VCaP (cell line): ENCODE measurements around the gene ZBTB38.

ENCODE experiments used
- H3K27ac ChIP-seq: fragments of 450-650 bp; 2 replicates; pipeline ENCODE4 v1.5.1; 2017
- TF ChIP-seq, protein P1 (sequence below): fragments of 450-650 bp; conservative IDR thresholded peaks from 2 replicates; pipeline ENCODE4 v1.5.1; 2017; ENCODE audit warnings: mild to moderate bottlenecking, moderate library complexity

The ZBTB38 gene

DNA sequence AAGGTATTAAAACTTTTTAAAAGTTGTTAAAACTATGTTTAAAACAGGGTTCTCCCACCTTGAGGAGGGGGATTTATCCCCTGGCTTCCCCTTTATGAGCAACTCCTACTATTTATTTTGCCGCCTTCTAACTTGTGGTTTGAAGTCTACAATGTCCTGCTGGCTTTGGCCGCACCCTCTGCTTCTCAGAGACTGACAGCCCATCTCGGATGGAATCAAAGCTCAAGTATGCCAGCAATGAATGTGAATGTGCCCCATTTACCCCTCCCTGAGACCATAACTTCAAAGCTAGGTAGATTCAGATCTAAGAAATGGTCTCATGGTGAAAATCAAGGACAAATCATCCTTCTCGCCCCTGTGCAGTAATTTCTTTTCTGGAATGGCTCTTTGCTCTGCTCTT lies 10.3 kb downstream of the ZBTB38 start:
- no peak overlapping the region for H3K27ac ChIP-seq
- TF ChIP-seq, protein P1, sequence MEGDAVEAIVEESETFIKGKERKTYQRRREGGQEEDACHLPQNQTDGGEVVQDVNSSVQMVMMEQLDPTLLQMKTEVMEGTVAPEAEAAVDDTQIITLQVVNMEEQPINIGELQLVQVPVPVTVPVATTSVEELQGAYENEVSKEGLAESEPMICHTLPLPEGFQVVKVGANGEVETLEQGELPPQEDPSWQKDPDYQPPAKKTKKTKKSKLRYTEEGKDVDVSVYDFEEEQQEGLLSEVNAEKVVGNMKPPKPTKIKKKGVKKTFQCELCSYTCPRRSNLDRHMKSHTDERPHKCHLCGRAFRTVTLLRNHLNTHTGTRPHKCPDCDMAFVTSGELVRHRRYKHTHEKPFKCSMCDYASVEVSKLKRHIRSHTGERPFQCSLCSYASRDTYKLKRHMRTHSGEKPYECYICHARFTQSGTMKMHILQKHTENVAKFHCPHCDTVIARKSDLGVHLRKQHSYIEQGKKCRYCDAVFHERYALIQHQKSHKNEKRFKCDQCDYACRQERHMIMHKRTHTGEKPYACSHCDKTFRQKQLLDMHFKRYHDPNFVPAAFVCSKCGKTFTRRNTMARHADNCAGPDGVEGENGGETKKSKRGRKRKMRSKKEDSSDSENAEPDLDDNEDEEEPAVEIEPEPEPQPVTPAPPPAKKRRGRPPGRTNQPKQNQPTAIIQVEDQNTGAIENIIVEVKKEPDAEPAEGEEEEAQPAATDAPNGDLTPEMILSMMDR, result no peak

DNA sequence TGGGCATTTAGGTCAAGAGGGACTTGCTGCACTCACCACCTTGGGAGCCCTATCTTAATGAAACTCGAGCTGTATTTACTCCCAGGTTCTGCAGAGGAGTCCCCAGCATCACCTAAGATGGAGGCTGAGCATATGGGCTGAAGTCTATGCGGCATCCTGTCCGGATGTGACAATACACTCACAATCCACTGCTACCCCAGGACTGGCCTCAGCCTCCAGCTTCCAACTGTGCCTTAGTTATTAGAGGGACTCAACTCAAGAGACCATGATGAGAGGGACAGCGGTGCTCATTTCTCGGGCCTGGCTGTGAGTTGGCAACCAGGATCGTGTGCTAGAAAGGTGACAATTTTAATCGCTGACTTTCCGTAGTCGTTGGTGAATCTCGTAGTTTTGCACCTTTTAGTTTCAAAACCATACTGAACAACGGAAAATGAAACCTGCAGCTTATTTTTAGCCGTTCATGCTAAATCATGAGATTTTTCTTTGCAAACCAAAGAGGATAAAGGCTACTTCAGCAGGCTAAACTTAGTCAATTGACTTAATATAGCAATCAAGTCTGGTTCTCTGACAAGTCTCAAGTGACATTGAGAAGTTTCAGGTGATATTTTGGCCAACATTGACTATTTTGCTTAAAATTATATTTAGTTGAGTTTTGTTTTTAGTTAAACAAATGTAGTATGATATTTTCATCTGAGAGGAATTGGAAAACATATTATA lies 11.1 kb downstream of the ZBTB38 start:
- TF ChIP-seq, protein P1, result no peak

DNA sequence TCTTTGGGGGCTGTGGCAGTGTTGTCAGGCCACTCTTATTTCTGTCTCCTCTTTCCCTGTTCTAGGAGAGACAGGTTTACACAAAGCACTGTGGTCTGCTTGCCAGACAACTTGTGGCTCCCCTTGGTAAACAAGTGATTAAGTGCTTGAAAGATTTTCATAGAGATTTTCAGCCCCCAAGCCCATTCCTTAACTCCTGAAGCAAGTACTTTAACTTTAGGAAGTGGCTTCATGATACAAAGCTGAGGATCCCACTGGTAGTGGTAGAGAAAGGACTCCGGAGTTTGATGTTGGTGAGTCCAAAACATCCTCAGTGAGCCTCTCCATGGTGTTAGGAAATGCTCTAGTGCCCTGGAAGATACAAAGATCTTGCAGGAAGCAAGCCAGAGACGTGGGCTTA lies 12.0 kb downstream of the ZBTB38 start:
- H3K27ac ChIP-seq, result no peak overlapping the region
- TF ChIP-seq, protein P1, result no peak

More for the DNA sequence above, 11.1 kb downstream of the ZBTB38 start:
- no peak overlapping the region for H3K27ac ChIP-seq

DNA sequence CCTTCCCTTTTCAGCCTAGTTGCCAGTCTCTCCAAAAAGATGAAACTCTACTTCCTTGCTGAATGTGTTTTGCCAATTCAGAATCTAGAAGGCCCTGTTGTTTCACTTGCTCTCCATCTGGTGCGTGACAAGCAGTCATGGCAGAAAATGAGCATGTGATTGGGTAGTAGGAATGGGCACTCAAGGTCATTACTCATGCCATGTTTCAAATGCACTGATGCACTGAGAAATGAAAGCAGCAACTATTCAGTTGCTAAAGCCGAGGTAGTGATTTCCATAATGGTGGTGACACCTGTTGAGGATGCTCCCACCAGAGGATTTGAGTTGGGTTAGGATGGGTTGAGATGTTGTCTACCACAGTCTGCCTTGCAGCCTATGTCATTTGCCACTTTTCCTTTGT lies 12.7 kb downstream of the ZBTB38 start:
- TF ChIP-seq, protein P1, result no peak
- no peak overlapping the region for H3K27ac ChIP-seq

DNA sequence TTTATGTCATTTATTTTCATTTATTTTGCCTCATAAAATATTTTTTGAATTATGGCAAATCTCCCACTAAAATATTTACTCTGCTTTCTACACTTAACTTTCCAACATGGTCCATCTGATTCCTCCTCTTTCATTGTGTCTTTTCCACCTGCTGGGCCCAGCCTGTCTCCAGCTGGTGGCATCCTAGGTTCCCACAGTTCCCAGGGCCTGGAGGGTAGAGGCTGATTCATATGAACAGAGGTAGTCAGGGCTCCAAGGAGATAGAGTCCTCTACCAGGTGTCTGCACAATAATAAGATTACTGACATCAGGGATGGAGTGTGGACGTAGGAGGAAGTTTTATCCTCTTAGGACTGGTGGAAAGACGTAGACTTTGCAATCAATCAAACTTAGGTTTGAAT lies 14.3 kb downstream of the ZBTB38 start:
- no peak overlapping the region for H3K27ac ChIP-seq
- TF ChIP-seq, protein P1, result no peak

DNA sequence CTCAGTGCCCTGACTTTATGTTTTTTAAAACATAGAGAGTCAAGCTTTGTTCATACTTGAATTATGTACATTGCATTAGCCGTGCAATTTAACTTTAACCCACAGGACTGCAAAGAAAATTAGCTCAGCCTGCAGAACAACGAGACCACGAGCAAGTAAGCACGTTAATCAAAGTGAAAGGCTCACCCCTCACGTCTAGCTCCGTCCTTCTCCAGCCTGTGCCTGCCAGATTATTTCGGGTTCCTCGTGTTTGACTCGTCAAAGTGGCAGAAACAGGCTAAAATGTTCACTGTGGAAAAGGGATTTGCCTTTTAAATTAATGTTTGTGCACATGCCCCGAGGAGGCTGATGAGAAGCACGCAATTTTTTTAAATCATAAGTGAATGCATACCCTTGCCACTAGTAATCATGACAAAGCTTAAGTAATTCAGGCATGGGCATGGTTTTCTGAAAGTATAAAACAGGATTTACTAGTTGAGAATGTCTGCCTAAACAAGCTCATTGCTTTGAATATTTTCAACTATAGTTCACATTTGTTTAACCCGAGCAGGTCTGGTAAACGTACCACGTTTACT lies 15.3 kb downstream of the ZBTB38 start:
- no peak overlapping the region for H3K27ac ChIP-seq
- TF ChIP-seq, protein P1, result no peak

DNA sequence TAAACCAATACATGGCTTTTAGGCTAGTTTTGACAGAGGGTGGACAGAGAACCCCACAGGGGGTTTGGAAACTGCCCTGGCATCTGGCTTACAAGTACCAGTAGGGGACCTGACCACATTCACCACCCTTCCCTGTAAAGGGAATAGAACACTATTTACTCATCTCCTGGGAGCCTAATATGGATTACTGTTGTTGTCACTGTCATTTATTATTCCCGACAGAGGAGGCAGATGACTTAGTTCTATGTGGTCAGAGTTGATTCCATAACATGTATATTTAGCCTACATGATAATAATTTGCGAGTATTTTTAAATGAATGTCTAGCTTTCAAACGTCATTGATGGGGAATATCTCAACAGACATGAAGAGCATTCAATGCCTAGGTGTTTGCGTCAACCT lies 15.9 kb downstream of the ZBTB38 start:
- no peak overlapping the region for H3K27ac ChIP-seq
- TF ChIP-seq, protein P1, result no peak
